Globus pallidus (tissue), 1 donor: Measurements from ENCODE around the gene CES1.
"Not testable (repeated sequence)": the region's sequence is repeated elsewhere in the genome, so short reads cannot be mapped to it uniquely, and the experiment has no call there.

Source experiments
- DNase-seq: peaks from one replicate; pipeline ENCODE4 v3.0.0-alpha.2; 2015; ENCODE audit warnings: low spot score

Gene CES1

GRCh38 chr16:55790240-55790639 is 42.7 kb downstream of the CES1 start:
- DNase-seq, result not testable (repeated sequence)

- DNase-seq, result not testable (repeated sequence)
Observed at GRCh38 chr16:55782793-55783091, 50.2 kb downstream of the CES1 start.

GRCh38 chr16:55782091-55782792 is 50.7 kb downstream of the CES1 start:
- not testable (repeated sequence) for DNase-seq

DNA sequence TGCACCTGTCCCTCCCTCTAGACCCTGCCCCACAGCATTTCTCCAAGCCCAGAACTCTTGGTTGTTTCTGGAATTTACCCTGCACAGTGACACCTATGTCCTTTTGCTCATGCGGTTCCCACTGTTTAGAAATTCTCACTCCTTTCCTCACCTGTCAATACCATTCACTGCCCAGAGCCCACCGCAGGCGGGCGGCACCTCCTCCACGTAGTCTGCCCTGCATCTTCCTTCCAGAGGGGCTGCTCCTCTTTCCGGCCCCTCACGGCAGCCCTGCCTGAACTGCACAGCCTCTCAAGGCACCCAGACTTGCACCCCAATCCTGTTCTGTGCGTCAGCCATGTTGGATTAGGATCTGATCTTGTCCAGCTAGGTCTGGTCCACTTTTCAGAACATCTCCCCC is 51.4 kb downstream of the CES1 start:
- not testable (repeated sequence) for DNase-seq

DNA sequence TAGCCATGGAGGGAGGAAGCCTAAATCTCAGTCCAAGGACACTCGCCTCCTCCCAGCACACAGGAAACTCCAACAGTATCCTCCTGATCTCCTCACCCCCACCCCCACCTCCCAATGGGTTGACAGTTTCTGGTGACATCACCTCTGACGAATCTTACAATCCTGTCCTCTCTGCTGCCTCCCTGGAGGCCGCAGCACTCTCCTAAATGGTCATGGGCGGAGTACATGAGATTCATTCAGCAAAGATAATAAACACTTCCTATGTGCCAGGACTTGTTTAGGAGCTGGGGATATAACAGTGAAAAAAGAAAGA is 52.8 kb downstream of the CES1 start:
- not testable (repeated sequence) for DNase-seq

DNA sequence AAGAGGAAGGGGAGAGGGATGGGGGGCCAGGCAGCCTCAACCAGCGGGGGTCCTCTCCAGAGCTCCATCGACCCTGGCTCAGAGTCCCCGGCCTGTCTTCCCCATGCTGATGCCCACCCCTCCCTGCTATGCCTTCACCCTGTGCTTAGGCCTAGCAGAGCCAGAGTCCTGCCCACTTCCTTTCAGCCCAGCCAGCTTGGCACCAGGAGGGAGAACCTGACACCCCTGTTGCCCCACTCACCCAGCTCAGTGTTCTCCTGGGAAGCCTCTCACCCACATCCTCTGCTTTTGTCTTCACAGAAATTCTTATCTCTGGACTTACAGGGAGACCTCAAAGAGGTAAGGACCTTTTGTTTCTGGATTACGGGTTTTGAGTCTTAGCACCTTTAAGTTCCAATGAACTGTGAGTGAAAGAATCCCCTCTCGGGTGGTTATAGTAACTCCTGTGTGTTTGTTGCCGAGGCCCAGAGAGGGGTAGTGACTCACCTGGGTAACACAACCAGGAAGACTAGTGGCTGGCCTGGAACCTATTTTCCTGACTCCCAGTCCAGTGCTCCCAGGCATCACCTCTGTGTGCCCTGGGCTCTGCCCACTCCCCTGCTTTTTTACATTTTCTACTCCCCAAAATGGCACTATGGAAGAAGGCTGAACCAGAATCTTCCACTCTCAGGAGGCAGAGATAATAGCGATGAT is 53.3 kb downstream of the CES1 start:
- DNase-seq, result no peak

DNA sequence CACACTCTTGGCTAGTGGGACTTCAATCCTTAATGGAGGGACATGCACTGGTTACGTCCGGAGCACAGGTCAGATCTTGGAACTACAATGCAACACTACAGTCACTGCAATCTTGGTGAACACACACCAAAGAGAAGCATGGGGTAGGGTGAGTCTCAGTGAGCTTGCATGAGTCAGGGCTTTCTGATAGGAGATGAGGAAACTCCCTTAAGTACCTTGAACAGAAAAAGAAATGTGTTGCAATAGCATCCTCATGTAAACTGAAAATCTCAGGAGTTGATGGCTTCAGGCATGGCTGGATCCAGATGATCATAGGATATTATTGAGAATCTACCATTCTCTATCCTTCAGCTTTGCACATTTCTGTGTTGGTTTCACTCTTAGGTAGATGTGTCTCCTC is 54.1 kb downstream of the CES1 start:
- no peak for DNase-seq

GRCh38 chr16:55775857-55776256 is 57.0 kb downstream of the CES1 start:
- DNase-seq, result no peak

GRCh38 chr16:55773859-55774549 is 58.9 kb downstream of the CES1 start:
- DNase-seq, result no peak

DNA sequence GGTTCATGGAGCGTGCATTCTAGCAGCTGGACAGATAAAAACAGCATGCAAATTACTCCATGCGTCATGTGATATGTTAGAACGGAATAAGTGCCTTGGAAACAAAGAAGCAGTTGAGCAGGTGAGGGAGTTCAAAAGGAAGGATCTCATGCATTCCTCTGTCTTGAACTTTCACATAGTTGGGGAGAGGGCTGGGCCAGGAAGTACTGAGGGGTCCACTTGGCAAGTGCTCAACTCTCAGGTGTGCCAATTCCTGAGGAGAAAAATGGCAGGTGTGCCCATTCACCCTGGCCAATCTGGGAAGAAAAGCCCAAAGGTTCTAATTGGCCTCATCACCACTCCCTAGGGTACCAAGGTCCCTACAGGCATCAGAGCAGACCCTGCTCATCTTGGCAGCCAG is 67.7 kb downstream of the CES1 start:
- DNase-seq, result no peak

DNA sequence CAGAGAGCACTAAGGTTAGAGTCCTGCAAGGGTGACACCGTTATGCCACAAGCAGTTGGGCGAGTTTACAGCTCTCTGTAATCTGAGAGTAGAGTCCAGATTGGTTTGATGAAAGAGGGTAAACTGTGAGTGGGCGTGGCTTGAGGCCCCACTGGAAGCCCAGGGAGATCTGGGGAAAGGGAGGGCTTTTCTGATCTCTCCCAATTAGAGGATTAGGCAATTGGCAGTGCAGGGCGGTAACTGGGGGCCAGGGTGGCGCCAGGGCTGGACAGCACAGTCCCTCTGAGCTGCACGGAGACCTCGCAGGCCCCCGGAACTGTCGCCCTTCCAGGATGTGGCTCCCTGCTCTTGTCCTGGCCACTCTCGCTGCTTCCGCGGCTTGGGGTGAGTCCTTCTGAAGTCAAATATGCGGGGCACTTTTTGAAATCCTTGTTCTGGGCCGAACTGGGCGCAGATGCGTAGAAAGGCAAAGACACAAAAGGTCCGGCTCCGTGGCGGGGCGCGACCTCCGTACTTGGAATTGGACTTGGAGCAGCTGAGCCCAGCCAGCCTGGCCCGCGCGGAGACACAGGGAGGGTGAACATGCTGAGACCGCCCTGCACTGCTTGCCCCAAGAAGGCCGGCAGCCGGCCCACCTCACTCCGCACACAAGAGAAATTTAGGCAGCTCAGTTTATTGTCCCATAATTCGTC is 72.4 kb downstream of the CES1 start:
- no peak for DNase-seq

DNA sequence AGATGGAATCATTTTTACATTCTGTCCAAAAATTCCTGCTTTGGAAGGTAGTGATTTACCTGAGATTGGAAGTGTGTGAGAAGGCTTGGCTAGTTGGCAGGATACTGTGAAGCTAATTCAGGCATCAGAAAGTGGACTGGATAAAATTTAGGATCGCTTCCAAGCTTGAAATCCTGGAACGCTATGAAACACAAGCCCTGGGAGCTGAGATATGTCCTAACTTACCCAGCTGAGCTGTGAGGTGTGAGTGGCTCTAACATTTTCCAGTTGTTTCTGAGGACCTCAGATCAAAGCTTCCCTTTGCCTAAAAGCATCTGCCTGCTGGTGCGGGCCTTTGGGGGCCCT is 73.0 kb downstream of the CES1 start:
- DNase-seq, result not testable (repeated sequence)

DNA sequence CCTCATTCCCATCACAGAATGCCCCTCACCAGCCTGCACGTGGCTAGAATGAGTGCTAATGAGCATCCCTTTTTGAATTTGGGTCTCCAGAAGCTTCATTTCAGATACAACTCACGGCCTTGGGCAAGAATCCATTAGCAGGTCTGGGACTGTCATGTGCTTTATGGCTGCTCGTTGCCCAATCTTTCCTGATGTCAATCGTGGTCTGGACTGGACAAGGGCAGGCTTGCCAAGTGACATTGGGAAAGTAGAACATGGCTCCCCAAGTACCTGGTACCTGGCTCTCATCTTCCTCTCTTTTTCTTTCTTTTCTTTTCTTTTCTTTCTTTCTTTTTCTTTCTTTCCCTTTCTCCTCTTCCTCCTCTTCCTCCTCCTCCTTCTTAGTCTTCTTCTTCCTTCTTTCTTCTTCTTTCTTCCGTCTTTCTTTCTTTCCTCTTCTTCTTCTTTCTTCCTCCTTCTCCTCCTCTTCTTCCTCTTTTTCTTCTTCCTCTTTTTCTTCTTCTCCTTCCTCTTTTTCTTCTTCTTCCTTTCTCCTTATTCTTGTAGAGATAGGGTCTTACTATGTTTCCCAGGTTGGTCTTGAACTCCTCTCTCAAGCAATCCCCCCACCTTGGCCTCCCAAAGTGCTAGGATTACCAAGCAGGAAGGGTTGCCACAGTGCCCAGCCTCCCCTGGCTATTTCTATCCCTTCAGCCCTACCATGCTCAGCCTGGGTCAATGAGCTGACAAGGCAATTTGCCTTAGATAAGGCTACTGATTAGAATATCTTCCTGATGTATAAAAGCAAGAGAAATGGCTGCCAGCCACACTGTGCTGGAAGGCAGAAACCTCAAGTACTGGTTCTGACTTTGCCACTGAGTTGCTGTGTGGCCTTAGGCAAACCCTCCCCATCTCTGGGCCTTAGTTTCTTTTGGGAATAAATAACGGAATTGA is 75.0 kb downstream of the CES1 start:
- DNase-seq, result not testable (repeated sequence)

DNA sequence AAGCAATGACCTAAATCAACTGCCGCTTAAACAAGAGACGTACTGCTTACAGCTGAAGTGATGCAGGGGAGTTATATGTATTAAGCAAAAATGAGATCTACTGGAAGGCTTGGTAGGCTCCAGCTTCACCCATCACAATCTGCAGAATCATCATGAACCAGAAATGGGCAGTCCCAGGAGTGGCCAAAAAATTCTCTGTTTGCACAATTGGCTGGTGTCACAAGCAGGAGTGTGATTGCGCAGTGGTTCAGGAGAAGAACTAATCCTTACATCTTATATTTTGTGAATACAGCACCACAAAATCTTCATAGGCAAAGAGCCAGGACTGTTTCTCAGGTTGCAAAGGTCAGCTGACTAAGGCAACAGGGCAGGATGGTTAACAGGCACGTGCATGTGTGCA is 75.9 kb downstream of the CES1 start:
- DNase-seq, result no peak

DNA sequence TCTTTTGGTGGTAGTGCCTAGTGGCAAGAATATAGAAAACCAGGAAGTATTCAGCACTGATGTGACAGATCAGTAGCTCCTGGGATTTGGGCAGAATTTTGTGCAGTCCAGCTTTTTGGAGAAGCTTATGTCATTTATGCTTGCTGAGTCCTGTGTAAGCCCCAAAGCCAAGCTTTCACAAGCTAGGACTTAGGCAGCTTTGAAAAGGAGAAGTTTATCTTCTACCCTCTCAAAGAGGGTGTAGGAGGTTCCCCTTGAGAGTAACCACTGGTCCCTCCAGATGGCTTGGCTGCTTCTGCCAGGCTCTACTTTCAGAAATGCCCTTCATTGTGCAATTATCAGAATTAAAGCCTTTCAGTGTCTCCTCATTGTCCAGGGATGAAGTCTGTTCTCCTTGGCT is 78.8 kb downstream of the CES1 start:
- no peak for DNase-seq

- DNase-seq, result not testable (repeated sequence)
Observed at GRCh38 chr16:55753145-55753631, 79.7 kb downstream of the CES1 start.
